Measurements from ENCODE around the gene SLC24A3.

GRCh38 chr20:19335341-19335740 lies 122.9 kb downstream of the SLC24A3 start:
- TF ChIP-seq CTCF (IDR thresholded peaks at IDR 0.05; ENCODE audit: low read depth, low read length) (no peak), POLR2A (IDR thresholded peaks at IDR 0.05; ENCODE audit: extremely low read depth, insufficient read length) (no peak), MYC (IDR thresholded peaks at IDR 0.05; ENCODE audit: low read depth, low read length) (no peak), MAX (IDR thresholded peaks at IDR 0.05; ENCODE audit: low read depth, low read length) (no peak)

Measured in NB4 (cell line).